ENCODE measurements around the gene FCER1G.
A peak's percentile ranks its signal among the peaks of the same experiment; 100 is the strongest.

Gene FCER1G

DNA sequence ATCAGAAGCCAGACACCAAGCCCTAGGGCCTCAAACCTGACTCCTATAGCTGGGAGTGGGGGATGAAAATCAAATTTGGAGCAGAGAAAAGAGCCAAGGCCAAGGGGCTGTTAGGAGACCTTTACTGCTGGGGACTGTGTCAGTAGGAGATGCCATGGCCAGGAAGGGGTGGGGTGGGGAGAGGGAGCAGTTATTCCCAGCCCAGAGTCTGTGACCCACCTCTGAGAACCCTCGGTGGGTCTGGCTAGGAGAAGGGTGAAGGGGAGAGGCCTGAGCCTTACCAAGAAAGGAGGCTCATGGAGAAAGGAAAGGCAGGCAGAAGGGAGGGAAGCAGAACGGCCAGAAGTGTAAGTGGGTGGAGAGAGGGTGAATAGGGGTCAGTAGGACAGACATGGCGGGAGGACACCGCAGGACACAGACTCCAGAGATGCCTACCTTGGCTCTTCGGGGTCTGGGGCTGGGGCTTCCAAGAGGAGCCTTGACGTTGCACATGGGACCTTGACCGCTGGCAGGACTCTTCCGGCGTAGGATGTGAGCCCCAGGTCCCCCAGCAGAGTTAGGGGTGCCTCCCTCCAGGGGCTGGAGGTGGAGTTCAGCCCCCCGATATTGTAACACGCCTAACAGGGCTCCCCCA lies 17.4 kb upstream of the FCER1G start:
- Histone ChIP-seq H3K27me3 (ENCODE audit: control insufficient read depth, insufficient read depth, low read length) (no peaks in the 10 kb centered on the region), H3K27ac (ENCODE audit: low read length) (no peak overlapping the region), H3K36me3 (ENCODE audit: control insufficient read depth, insufficient read depth, low read length) (peaks cover 12% of the 10 kb centered on the region; the same call in 1 of the 2 replicates), H3K9me3 (ENCODE audit: control insufficient read depth, insufficient read depth, low read length) (no peaks in the 10 kb centered on the region), H3K4me3 (ENCODE audit: low read length) (no peak overlapping the region), H3K4me1 (ENCODE audit: control insufficient read depth, insufficient read depth, low read length) (peaks cover 24% of the 10 kb centered on the region)
- WGBS (ENCODE audit: insufficient coverage, insufficient read length) = no CpG with 5 or more reads among the region's 11 CpGs
- no peak for DNase-seq (ENCODE audit: low read depth, low spot score)

- Histone ChIP-seq H3K27me3 (ENCODE audit: control insufficient read depth, insufficient read depth, low read length) (no peaks in the 10 kb centered on the region), H3K4me1 (ENCODE audit: control insufficient read depth, insufficient read depth, low read length) (peaks cover 24% of the 10 kb centered on the region), H3K4me3 (ENCODE audit: low read length) (peak overlapping the region; percentile 20; the same call in 1 of the 2 replicates), H3K9me3 (ENCODE audit: control insufficient read depth, insufficient read depth, low read length) (no peaks in the 10 kb centered on the region), H3K36me3 (ENCODE audit: control insufficient read depth, insufficient read depth, low read length) (peaks cover 9% of the 10 kb centered on the region; the same call in 1 of the 2 replicates), H3K27ac (ENCODE audit: low read length) (no peak overlapping the region)
- DNase-seq (ENCODE audit: low read depth, low spot score) = no peak
- WGBS (ENCODE audit: insufficient coverage, insufficient read length) = no CpG with 5 or more reads among the region's 20 CpGs
Measured at GRCh38 chr1:161198194-161198896, 16.8 kb upstream of the FCER1G start.

DNA sequence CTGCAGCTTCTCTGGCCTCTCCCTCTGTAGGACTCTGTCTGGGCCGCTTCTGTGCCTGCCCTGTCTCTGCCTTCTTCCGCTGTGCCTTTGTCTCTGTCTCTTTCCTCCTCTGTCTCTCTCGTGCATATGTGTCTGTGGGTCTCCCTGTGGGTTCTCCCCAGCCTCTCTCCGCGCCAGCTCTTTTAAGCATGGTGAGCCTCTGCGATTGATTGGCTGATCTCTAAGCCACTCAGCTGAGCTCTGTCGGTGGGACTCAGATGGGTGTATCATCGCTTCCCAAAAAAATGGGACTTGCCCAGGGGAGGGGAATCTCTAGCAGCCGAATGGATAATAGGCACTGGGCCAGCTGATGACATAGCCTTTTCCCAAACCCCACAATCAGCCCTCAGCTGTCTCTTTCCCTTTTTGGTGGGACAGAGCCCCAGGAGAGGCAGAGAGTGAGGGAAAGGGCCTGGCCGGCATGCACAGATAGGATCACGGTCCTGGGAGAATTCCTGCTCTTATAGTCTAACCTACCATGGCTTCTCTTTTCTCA lies 16.1 kb upstream of the FCER1G start, which contains the start of gene ADAMTS4:
ADAMTS4 (minus strand) TSS at position 158 of the 535 bp plus-strand sequence. CDS start 427 bp downstream, outside the sequence.
- DNase-seq (ENCODE audit: low read depth, low spot score) = no peak
- H3K4me1 ChIP-seq (ENCODE audit: control insufficient read depth, insufficient read depth, low read length) = peaks cover 24% of the 10 kb centered on the region
- no peaks in the 10 kb centered on the region for H3K9me3 ChIP-seq (ENCODE audit: control insufficient read depth, insufficient read depth, low read length)
- H3K4me3 ChIP-seq (ENCODE audit: low read length) = peak within 1 kb of the TSS; percentile 20; the same call in 1 of the 2 replicates
- H3K27ac ChIP-seq (ENCODE audit: low read length) = no peak within 1 kb of the TSS
- H3K36me3 ChIP-seq (ENCODE audit: control insufficient read depth, insufficient read depth, low read length) = peaks cover 5% of the 10 kb centered on the region; the same call in 1 of the 2 replicates
- no CpG with 5 or more reads among the region's 11 CpGs for WGBS (ENCODE audit: insufficient coverage, insufficient read length)
- H3K27me3 ChIP-seq (ENCODE audit: control insufficient read depth, insufficient read depth, low read length) = no peaks in the 10 kb centered on the region

GRCh38 chr1:161199506-161200139 lies 15.5 kb upstream of the FCER1G start:
- WGBS (ENCODE audit: insufficient coverage, insufficient read length) = no CpG with 5 or more reads among the region's 5 CpGs
- no peak overlapping the region for H3K4me3 ChIP-seq (ENCODE audit: low read length)
- H3K36me3 ChIP-seq (ENCODE audit: control insufficient read depth, insufficient read depth, low read length) = 0 out of 2 replicates have a peak, but pooled peaks cover 4% of the 10 kb centered on the region
- peaks cover 24% of the 10 kb centered on the region for H3K4me1 ChIP-seq (ENCODE audit: control insufficient read depth, insufficient read depth, low read length)
- H3K9me3 ChIP-seq (ENCODE audit: control insufficient read depth, insufficient read depth, low read length) = no peaks in the 10 kb centered on the region
- no peaks in the 10 kb centered on the region for H3K27me3 ChIP-seq (ENCODE audit: control insufficient read depth, insufficient read depth, low read length)
- no peak overlapping the region for H3K27ac ChIP-seq (ENCODE audit: low read length)
- DNase-seq (ENCODE audit: low read depth, low spot score) = no peak

GRCh38 chr1:161200421-161200991 lies 14.6 kb upstream of the FCER1G start:
- DNase-seq (ENCODE audit: low read depth, low spot score) = no peak
- Histone ChIP-seq H3K9me3 (ENCODE audit: control insufficient read depth, insufficient read depth, low read length) (no peaks in the 10 kb centered on the region), H3K4me3 (ENCODE audit: low read length) (no peak overlapping the region), H3K27ac (ENCODE audit: low read length) (no peak overlapping the region), H3K27me3 (ENCODE audit: control insufficient read depth, insufficient read depth, low read length) (no peaks in the 10 kb centered on the region), H3K36me3 (ENCODE audit: control insufficient read depth, insufficient read depth, low read length) (no peaks in the 10 kb centered on the region), H3K4me1 (ENCODE audit: control insufficient read depth, insufficient read depth, low read length) (peaks cover 24% of the 10 kb centered on the region)
- no CpG with 5 or more reads among the region's 5 CpGs for WGBS (ENCODE audit: insufficient coverage, insufficient read length)

- Histone ChIP-seq H3K9me3 (ENCODE audit: control insufficient read depth, insufficient read depth, low read length) (no peaks in the 10 kb centered on the region), H3K36me3 (ENCODE audit: control insufficient read depth, insufficient read depth, low read length) (peaks cover under 1% of the 10 kb centered on the region; the same call in 1 of the 2 replicates), H3K4me1 (ENCODE audit: control insufficient read depth, insufficient read depth, low read length) (peaks cover 24% of the 10 kb centered on the region), H3K4me3 (ENCODE audit: low read length) (no peak overlapping the region), H3K27me3 (ENCODE audit: control insufficient read depth, insufficient read depth, low read length) (no peaks in the 10 kb centered on the region), H3K27ac (ENCODE audit: low read length) (no peak overlapping the region)
- DNase-seq (ENCODE audit: low read depth, low spot score) = no peak
- no CpG with 5 or more reads among the region's 13 CpGs for WGBS (ENCODE audit: insufficient coverage, insufficient read length)
Measured at GRCh38 chr1:161200992-161201835, 13.9 kb upstream of the FCER1G start.

DNA sequence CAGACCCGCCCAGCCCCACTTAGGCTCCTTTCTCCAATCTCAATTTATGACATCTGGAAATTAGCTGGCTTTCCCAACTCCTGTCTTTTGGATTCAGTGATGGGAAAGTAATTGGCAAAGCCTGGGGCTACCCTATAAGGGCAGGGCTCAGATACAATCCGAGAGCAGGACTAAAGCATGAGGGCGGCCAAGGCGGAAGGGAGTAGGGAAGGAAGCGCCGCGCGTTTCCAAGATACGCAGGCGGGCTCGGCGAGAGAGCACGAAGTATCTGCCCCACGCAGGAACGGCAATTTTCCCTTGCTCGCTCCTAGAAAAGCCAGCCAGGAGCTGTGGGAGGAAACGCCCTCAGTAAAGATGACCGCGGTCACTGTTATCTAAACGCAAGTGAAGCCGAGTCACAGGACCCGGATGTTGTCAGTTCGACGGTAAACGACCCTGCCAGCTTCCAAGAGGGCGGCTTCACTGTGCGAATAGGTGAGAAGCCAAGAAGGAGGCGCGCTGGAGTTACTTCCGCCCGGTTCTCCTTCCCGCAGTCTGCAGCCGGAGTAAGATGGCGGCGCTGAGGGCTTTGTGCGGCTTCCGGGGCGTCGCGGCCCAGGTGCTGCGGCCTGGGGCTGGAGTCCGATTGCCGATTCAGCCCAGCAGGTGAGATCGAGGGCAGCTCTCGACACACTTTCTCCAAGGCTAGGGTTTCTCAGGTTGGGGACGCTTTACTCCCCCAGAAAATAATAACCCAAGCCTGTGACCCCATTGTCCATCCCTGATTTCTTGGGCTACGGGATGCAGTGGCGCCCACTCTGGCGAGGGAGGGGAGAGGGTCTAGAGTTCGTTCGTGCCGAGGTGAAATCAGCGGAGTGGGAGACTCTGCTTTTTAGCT lies 13.0 kb upstream of the FCER1G start, which contains the start of gene NDUFS2:
NDUFS2 (plus strand) TSS at position 532 of the 877 bp plus-strand sequence; CDS start at position 551, 19 bp downstream.
- no peaks in the 10 kb centered on the region for H3K9me3 ChIP-seq (ENCODE audit: control insufficient read depth, insufficient read depth, low read length)
- no peaks in the 10 kb centered on the region for H3K27me3 ChIP-seq (ENCODE audit: control insufficient read depth, insufficient read depth, low read length)
- H3K27ac ChIP-seq (ENCODE audit: low read length) = no peak within 1 kb of the TSS
- DNase-seq (ENCODE audit: low read depth, low spot score) = peak; percentile 100
- peaks cover 4% of the 10 kb centered on the region; the same call in 1 of the 2 replicates for H3K36me3 ChIP-seq (ENCODE audit: control insufficient read depth, insufficient read depth, low read length)
- WGBS (ENCODE audit: insufficient coverage, insufficient read length) = no CpG with 5 or more reads among the region's 53 CpGs
- peaks cover 19% of the 10 kb centered on the region for H3K4me1 ChIP-seq (ENCODE audit: control insufficient read depth, insufficient read depth, low read length)
- H3K4me3 ChIP-seq (ENCODE audit: low read length) = peak within 1 kb of the TSS; percentile 70; the same call in 1 of the 2 replicates

DNA sequence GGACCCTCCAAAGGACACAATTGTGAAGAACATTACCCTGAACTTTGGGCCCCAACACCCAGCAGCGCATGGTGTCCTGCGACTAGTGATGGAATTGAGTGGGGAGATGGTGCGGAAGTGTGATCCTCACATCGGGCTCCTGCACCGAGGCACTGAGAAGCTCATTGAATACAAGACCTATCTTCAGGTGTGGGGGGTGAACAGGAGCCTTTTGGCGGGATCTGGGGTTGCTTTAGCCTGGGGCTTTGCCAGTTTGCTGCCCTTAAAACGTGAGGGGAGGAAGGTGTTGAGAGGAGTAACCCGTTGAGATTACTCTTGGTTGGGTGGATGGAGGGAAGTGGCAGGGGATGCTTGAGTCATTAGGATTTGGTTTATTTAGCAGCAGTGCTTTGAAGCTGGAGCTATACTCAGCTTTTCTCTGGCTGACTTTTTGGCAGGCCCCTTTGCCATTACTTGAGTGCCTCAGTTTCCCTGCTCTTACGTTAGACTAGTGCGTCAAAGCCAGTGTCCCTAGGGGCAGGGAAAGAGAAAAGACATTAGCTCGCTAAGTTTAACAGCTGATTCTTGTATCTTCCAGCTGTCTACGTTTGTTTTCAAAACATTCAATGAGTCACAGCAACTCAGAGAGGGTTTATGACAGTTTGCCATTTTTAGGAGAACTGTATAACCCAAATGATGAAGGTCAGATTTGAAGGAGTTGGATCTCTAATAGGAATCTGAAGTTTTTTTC lies 8.5 kb upstream of the FCER1G start:
- Histone ChIP-seq H3K27me3 (ENCODE audit: control insufficient read depth, insufficient read depth, low read length) (no peaks in the 10 kb centered on the region), H3K4me1 (ENCODE audit: control insufficient read depth, insufficient read depth, low read length) (peaks cover under 1% of the 10 kb centered on the region; the same call in 1 of the 2 replicates), H3K36me3 (ENCODE audit: control insufficient read depth, insufficient read depth, low read length) (peaks cover 20% of the 10 kb centered on the region; the same call in 1 of the 2 replicates), H3K9me3 (ENCODE audit: control insufficient read depth, insufficient read depth, low read length) (no peaks in the 10 kb centered on the region), H3K27ac (ENCODE audit: low read length) (no peak overlapping the region), H3K4me3 (ENCODE audit: low read length) (no peak overlapping the region)
- no peak for DNase-seq (ENCODE audit: low read depth, low spot score)
- WGBS (ENCODE audit: insufficient coverage, insufficient read length) = no CpG with 5 or more reads among the region's 12 CpGs

All from iPS DF 6.9 (cell line).